Duodenal mucosa (tissue), 2 donors: ENCODE results near the gene EDAR.

ENCODE experiments used
- H3K27ac ChIP-seq: one replicate; pipeline ENCODE4 v1.7.0; 2013; ENCODE audit warnings: low read depth, low read length
- H3K27me3 ChIP-seq, 2 donors: one replicate each; pipeline ENCODE4 v1.7.0; 2013; ENCODE audit warnings: low read length in 2 of 2, control low read depth in 1 of 2; ENCODE audit not compliant: insufficient read depth in 2 of 2, control insufficient read depth in 1 of 2
- H3K36me3 ChIP-seq, 2 donors: one replicate each; pipeline ENCODE4 v1.7.0; 2013; ENCODE audit warnings: low read length in 2 of 2, control low read depth in 1 of 2; ENCODE audit not compliant: insufficient read depth in 2 of 2, control insufficient read depth in 1 of 2
- H3K4me1 ChIP-seq, 2 donors: one replicate each; pipeline ENCODE4 v1.7.0; 2013; ENCODE audit warnings: low read length in 2 of 2, control low read depth in 1 of 2; ENCODE audit not compliant: insufficient read depth in 2 of 2, control insufficient read depth in 1 of 2
- H3K4me3 ChIP-seq, 2 donors: one replicate each; pipeline ENCODE4 v1.7.0; 2013; ENCODE audit warnings: low read length in 2 of 2, low read depth in 1 of 2
- H3K9ac ChIP-seq, 2 donors: one replicate each; pipeline ENCODE4 v1.7.0; 2013; ENCODE audit warnings: low read length in 2 of 2, low read depth in 1 of 2
- H3K9me3 ChIP-seq, 2 donors: one replicate each; pipeline ENCODE4 v1.7.0; 2013; ENCODE audit warnings: low read length in 2 of 2, control low read depth in 1 of 2; ENCODE audit not compliant: control insufficient read depth in 1 of 2

The EDAR gene

GRCh38 chr2:109005686-109006204, 16.7 kb upstream of the EDAR start:
- H3K4me3 ChIP-seq, result no peak overlapping the region

GRCh38 chr2:109001201-109001600, 12.2 kb upstream of the EDAR start:
- Histone ChIP-seq H3K27me3 (no peaks in the 10 kb centered on the region), H3K27ac (no peak overlapping the region), H3K4me3 (no peak overlapping the region), H3K4me1 (peaks cover 0 to 5% of the 10 kb centered on the region in 2 donors), H3K9ac (no peak overlapping the region), H3K36me3 (no peaks in the 10 kb centered on the region), H3K9me3 (no peaks in the 10 kb centered on the region)

More at GRCh38 chr2:109005686-109006204, 16.7 kb upstream of the EDAR start:
- Histone ChIP-seq H3K27me3 (no peaks in the 10 kb centered on the region), H3K9me3 (no peaks in the 10 kb centered on the region), H3K4me1 (peaks cover 0 to 4% of the 10 kb centered on the region in 2 donors), H3K9ac (no peak overlapping the region), H3K27ac (no peak overlapping the region), H3K36me3 (no peaks in the 10 kb centered on the region)

- Histone ChIP-seq H3K9ac (no peak overlapping the region), H3K4me3 (no peak overlapping the region), H3K9me3 (no peaks in the 10 kb centered on the region), H3K27me3 (no peaks in the 10 kb centered on the region), H3K27ac (no peak overlapping the region), H3K4me1 (peaks cover 0 to 5% of the 10 kb centered on the region in 2 donors), H3K36me3 (no peaks in the 10 kb centered on the region)
Observed at GRCh38 chr2:109000738-109001137, 11.7 kb upstream of the EDAR start.

GRCh38 chr2:108998911-108999310, 9.9 kb upstream of the EDAR start:
- no peaks in the 10 kb centered on the region for H3K27me3 ChIP-seq
- H3K27ac ChIP-seq, result no peak overlapping the region
- no peak overlapping the region for H3K9ac ChIP-seq
- no peaks in the 10 kb centered on the region for H3K36me3 ChIP-seq
- peaks cover 4 to 7% of the 10 kb centered on the region in 2 donors for H3K4me1 ChIP-seq
- no peak overlapping the region for H3K4me3 ChIP-seq
- no peaks in the 10 kb centered on the region for H3K9me3 ChIP-seq

- Histone ChIP-seq H3K9ac (no peak overlapping the region), H3K36me3 (no peaks in the 10 kb centered on the region), H3K9me3 (no peaks in the 10 kb centered on the region), H3K4me3 (no peak overlapping the region), H3K27me3 (no peaks in the 10 kb centered on the region), H3K4me1 (peaks cover 15 to 23% of the 10 kb centered on the region in 2 donors), H3K27ac (no peak overlapping the region)
Observed at GRCh38 chr2:108994178-108994577, 5.2 kb upstream of the EDAR start.

GRCh38 chr2:108993095-108993937, 4.3 kb upstream of the EDAR start:
- Histone ChIP-seq H3K4me3 (no peak overlapping the region), H3K27me3 (no peaks in the 10 kb centered on the region), H3K4me1 (peaks cover 16 to 24% of the 10 kb centered on the region in 2 donors), H3K9ac (no peak overlapping the region), H3K27ac (no peak overlapping the region), H3K9me3 (no peaks in the 10 kb centered on the region), H3K36me3 (no peaks in the 10 kb centered on the region)

- no peak overlapping the region for H3K27ac ChIP-seq
- H3K9me3 ChIP-seq, result no peaks in the 10 kb centered on the region
- peaks cover 13 to 14% of the 10 kb centered on the region in 2 donors for H3K4me1 ChIP-seq
- peak overlapping the region; percentile 21 to 63 for H3K4me3 ChIP-seq
- H3K36me3 ChIP-seq, result no peaks in the 10 kb centered on the region
- no peaks in the 10 kb centered on the region for H3K27me3 ChIP-seq
- H3K9ac ChIP-seq, result peak overlapping the region in 1 of 2 donors; percentile 37
Observed at GRCh38 chr2:108988076-108988795, 784 bp downstream of the EDAR start.

GRCh38 chr2:108986916-108987510, 2.0 kb downstream of the EDAR start:
- Histone ChIP-seq H3K27ac (no peak overlapping the region), H3K4me3 (no peak overlapping the region), H3K9ac (no peak overlapping the region), H3K36me3 (no peaks in the 10 kb centered on the region), H3K4me1 (peaks cover 7 to 14% of the 10 kb centered on the region in 2 donors), H3K27me3 (no peaks in the 10 kb centered on the region), H3K9me3 (no peaks in the 10 kb centered on the region)

- no peak overlapping the region for H3K4me3 ChIP-seq
- peaks cover 17 to 24% of the 10 kb centered on the region in 2 donors for H3K4me1 ChIP-seq
- no peaks in the 10 kb centered on the region for H3K36me3 ChIP-seq
- H3K27ac ChIP-seq, result no peak overlapping the region
- H3K9me3 ChIP-seq, result no peaks in the 10 kb centered on the region
- no peaks in the 10 kb centered on the region for H3K27me3 ChIP-seq
- no peak overlapping the region for H3K9ac ChIP-seq
Observed at GRCh38 chr2:108983610-108984009, 5.4 kb downstream of the EDAR start.

- H3K4me3 ChIP-seq, result no peak overlapping the region
- no peaks in the 10 kb centered on the region for H3K36me3 ChIP-seq
- H3K9ac ChIP-seq, result no peak overlapping the region
- no peak overlapping the region for H3K27ac ChIP-seq
- H3K9me3 ChIP-seq, result no peaks in the 10 kb centered on the region
- H3K27me3 ChIP-seq, result no peaks in the 10 kb centered on the region
- peaks cover 21% of the 10 kb centered on the region in 2 donors for H3K4me1 ChIP-seq
Observed at GRCh38 chr2:108983061-108983460, 6.0 kb downstream of the EDAR start.
